Uterine smooth muscle cell (primary cell): ENCODE results near the gene TBC1D5. TPM values are rescaled to one million over a fixed set of nuclear protein-coding genes. Genes with fewer than 3 reads are reported as not detected.

Experiments
- total RNA-seq: library from RNA; depleted of rRNA; stranded (reverse); fragments of >200 nt; gene quantifications from 2 replicates; pipeline ENCODE4 v1.2.3, GENCODE V29; 2014

The TBC1D5 gene, protein sequence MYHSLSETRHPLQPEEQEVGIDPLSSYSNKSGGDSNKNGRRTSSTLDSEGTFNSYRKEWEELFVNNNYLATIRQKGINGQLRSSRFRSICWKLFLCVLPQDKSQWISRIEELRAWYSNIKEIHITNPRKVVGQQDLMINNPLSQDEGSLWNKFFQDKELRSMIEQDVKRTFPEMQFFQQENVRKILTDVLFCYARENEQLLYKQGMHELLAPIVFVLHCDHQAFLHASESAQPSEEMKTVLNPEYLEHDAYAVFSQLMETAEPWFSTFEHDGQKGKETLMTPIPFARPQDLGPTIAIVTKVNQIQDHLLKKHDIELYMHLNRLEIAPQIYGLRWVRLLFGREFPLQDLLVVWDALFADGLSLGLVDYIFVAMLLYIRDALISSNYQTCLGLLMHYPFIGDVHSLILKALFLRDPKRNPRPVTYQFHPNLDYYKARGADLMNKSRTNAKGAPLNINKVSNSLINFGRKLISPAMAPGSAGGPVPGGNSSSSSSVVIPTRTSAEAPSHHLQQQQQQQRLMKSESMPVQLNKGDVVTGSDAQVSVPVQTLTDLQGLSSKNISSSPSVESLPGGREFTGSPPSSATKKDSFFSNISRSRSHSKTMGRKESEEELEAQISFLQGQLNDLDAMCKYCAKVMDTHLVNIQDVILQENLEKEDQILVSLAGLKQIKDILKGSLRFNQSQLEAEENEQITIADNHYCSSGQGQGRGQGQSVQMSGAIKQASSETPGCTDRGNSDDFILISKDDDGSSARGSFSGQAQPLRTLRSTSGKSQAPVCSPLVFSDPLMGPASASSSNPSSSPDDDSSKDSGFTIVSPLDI
- total RNA-seq, result 87.5 and 103 TPM in 2 replicates

GRCh38 chr3:17742102-17742879 lies at the start of gene TBC1D5:
TSS of gene TBC1D5 (minus strand) at chr3:17742631. CDS start at chr3:17508570, 234,061 bp downstream.

